Activated T-cell treated with anti-CD3 and anti-CD28 coated beads for 1 hour (primary cell): ENCODE measurements around the gene CDH22.

Source experiments
- DNase-seq: peaks from one replicate; pipeline ENCODE4 v3.0.0-alpha.2; 2020; ENCODE audit warnings: low read depth

Gene CDH22

GRCh38 chr20:46214824-46215488 is 93.3 kb downstream of the CDH22 start:
- no peak for DNase-seq

GRCh38 chr20:46213946-46214823 is 94.1 kb downstream of the CDH22 start:
- no peak for DNase-seq

- no peak for DNase-seq
Observed at GRCh38 chr20:46212876-46213275, 95.4 kb downstream of the CDH22 start.

GRCh38 chr20:46212252-46212651 is 96.0 kb downstream of the CDH22 start:
- DNase-seq: no peak

GRCh38 chr20:46211331-46211722 is 97.0 kb downstream of the CDH22 start:
- DNase-seq: no peak

- no peak for DNase-seq
Observed at GRCh38 chr20:46210672-46211330, 97.5 kb downstream of the CDH22 start.

GRCh38 chr20:46209930-46210671 is 98.2 kb downstream of the CDH22 start:
- no peak for DNase-seq

GRCh38 chr20:46207793-46208192 is 100.5 kb downstream of the CDH22 start:
- no peak for DNase-seq

- DNase-seq: no peak
Observed at GRCh38 chr20:46206992-46207549, 101.2 kb downstream of the CDH22 start.

GRCh38 chr20:46206025-46206424 is 102.3 kb downstream of the CDH22 start:
- no peak for DNase-seq

- no peak for DNase-seq
Observed at GRCh38 chr20:46205349-46205748, 102.9 kb downstream of the CDH22 start.

- DNase-seq: no peak
Observed at GRCh38 chr20:46204594-46205186, 103.6 kb downstream of the CDH22 start.

- no peak for DNase-seq
Observed at GRCh38 chr20:46203510-46203837, 104.8 kb downstream of the CDH22 start.

- no peak for DNase-seq
Observed at GRCh38 chr20:46202766-46203509, 105.4 kb downstream of the CDH22 start.

- DNase-seq: no peak
Observed at GRCh38 chr20:46200582-46201570, 107.4 kb downstream of the CDH22 start.

GRCh38 chr20:46199198-46199597 is 109.1 kb downstream of the CDH22 start:
- DNase-seq: no peak

GRCh38 chr20:46196990-46197389 is 111.3 kb downstream of the CDH22 start:
- DNase-seq: no peak

- DNase-seq: no peak
Observed at GRCh38 chr20:46195264-46196036, 112.8 kb downstream of the CDH22 start.

GRCh38 chr20:46194409-46194808 is 113.9 kb downstream of the CDH22 start:
- no peak for DNase-seq
